ENCODE data around the gene SIGLEC15.

- no peak for TF ChIP-seq TCF12 (IDR thresholded peaks at IDR 0.05; ENCODE audit: low read depth)
- no peak for TF ChIP-seq EP300 (IDR thresholded peaks at IDR 0.05; ENCODE audit: borderline replicate concordance)
- no peak for TF ChIP-seq NFIC (IDR thresholded peaks at IDR 0.05)
- TF ChIP-seq ZBTB7A (IDR thresholded peaks at IDR 0.05; ENCODE audit: low read depth), result no peak
- TF ChIP-seq FOXM1 (IDR thresholded peaks at IDR 0.05; ENCODE audit: borderline replicate concordance, low read depth), result no peak
- TF ChIP-seq MAX (IDR thresholded peaks at IDR 0.05), result no peak
- no peak for TF ChIP-seq USF1 (IDR thresholded peaks at IDR 0.05)
- no peak for TF ChIP-seq TAF1 (IDR thresholded peaks at IDR 0.05; ENCODE audit: low read depth)
- no peak for TF ChIP-seq EGR1 (IDR thresholded peaks at IDR 0.05)
- no peak for TF ChIP-seq RAD21 (IDR thresholded peaks at IDR 0.05; ENCODE audit: low read depth)
- no peak for TF ChIP-seq CREB1 (IDR thresholded peaks at IDR 0.05; ENCODE audit: low read depth)
- no peak for TF ChIP-seq REST (IDR thresholded peaks at IDR 0.05; ENCODE audit: low read depth)
- TF ChIP-seq YY1 (IDR thresholded peaks at IDR 0.05; ENCODE audit: low read depth), result no peak
- no peak for TF ChIP-seq TEAD4 (IDR thresholded peaks at IDR 0.05)
These were observed 8.4 kb downstream of the SIGLEC15 start for GRCh38 chr18:45833846-45834245.
